Testis (tissue), 2 donors: ENCODE measurements around the gene ENAH.

Experiments
- POLR2A ChIP-seq: fragments of 450-650 bp; IDR thresholded peaks from one replicate; pipeline ENCODE4 v1.6.1; 2017; ENCODE audit warnings: antibody characterized with exemption, mild to moderate bottlenecking, moderate library complexity
- TF ChIP-seq, protein P1 (sequence below), 3 experiments: fragments of 450-650 bp in 2 of 3; fragments of 200-600 bp in 1 of 3; sonication (generic) in 1 of 3; IDR thresholded peaks; one replicate each; pipeline ENCODE4 v1.5.1; 2016 to 2019; ENCODE audit warnings: antibody characterized with exemption in 3 of 3, mild to moderate bottlenecking in 2 of 3, moderate library complexity in 1 of 3

DNA sequence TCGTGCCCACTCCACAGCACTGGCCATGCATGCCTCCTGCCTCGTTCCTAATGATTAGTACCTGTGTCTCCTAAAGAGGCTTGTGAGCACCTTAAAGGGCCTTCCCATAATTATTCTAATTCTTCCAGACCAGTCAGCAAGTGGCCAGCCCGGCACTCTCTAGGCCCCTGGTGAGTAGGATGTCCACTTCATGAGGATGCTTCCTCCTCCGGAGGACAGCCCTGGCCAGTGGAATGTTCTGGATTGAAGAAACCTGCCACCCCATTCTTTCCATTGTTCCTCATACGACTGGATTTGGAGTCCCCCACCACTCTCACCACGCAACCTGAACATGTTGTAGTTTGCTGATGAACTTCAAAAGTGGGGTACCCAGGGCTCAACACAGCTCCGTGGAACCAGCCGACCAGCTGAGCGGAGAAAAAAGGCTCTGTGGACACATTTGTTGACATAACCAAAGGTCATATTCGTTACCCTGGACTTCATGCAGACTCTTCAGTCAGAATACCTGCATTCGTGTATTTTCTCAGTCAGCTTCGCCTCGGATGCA is 178.4 kb downstream of the ENAH start:
- TF ChIP-seq, protein P1, sequence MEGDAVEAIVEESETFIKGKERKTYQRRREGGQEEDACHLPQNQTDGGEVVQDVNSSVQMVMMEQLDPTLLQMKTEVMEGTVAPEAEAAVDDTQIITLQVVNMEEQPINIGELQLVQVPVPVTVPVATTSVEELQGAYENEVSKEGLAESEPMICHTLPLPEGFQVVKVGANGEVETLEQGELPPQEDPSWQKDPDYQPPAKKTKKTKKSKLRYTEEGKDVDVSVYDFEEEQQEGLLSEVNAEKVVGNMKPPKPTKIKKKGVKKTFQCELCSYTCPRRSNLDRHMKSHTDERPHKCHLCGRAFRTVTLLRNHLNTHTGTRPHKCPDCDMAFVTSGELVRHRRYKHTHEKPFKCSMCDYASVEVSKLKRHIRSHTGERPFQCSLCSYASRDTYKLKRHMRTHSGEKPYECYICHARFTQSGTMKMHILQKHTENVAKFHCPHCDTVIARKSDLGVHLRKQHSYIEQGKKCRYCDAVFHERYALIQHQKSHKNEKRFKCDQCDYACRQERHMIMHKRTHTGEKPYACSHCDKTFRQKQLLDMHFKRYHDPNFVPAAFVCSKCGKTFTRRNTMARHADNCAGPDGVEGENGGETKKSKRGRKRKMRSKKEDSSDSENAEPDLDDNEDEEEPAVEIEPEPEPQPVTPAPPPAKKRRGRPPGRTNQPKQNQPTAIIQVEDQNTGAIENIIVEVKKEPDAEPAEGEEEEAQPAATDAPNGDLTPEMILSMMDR (IDR thresholded peaks at IDR 0.05): no peak
- no peak for TF ChIP-seq POLR2A
